IMR-90 (cell line): ENCODE measurements around the gene SRPRB. TPM values are rescaled to one million over a fixed set of nuclear protein-coding genes. Genes with fewer than 3 reads are reported as not detected.

Source experiments
- ATAC-seq: fragments of 200-7000 bp; cut with Tn5 transposase; 2 replicates; pipeline ENCODE4 v1.9.1; 2020; ENCODE audit warnings: low read depth, mild to moderate bottlenecking, moderate library complexity
- BruUV-seq: library from RNA; stranded (reverse); fragments of 400-500 nt; replicated peaks from 2 replicates; lab custom pipeline; 2021; lab: Mats Ljungman, UMichigan
- CTCF ChIA-PET: fragments of 300-600 bp; formaldehyde crosslinking; extraction: SDS; loops from one replicate; lab custom pipeline; 2021; ENCODE audit warnings: antibody characterized with exemption; lab: Yijun Ruan, JAX
- POLR2A ChIA-PET: fragments of 300-600 bp; sonication (Branson Sonifier 250); formaldehyde crosslinking; loops from one replicate; lab custom pipeline; 2022; ENCODE audit warnings: antibody characterized with exemption; ENCODE audit not compliant: unreplicated experiment; lab: Charles Lee
- DNase-seq: peaks from one replicate; pipeline ENCODE4 v3.0.0; 2013
- H2AFZ ChIP-seq: replicated peaks from 2 replicates; pipeline ENCODE3; 2013; ENCODE audit warnings: low read length, mild to moderate bottlenecking; ENCODE audit not compliant: poor library complexity
- H2AK5ac ChIP-seq: 2 replicates; pipeline ENCODE4 v1.6.1; 2013; ENCODE audit warnings: low read depth, low read length, inconsistent platforms
- H2AK9ac ChIP-seq: replicated peaks from 2 replicates; pipeline ENCODE3; 2013; ENCODE audit warnings: mild to moderate bottlenecking, low read depth, low read length, moderate library complexity; ENCODE audit not compliant: poor library complexity
- H2BK120ac ChIP-seq: 2 replicates; pipeline ENCODE4 v1.6.1; 2013; ENCODE audit warnings: low read depth, low read length, inconsistent platforms
- H2BK15ac ChIP-seq: 3 replicates; pipeline ENCODE4 v1.6.1; 2013; ENCODE audit warnings: low read depth, low read length, inconsistent platforms
- H2BK20ac ChIP-seq: 2 replicates; pipeline ENCODE4 v1.6.1; 2013; ENCODE audit warnings: low read depth, mild to moderate bottlenecking, inconsistent platforms, low read length, moderate library complexity
- H2BK5ac ChIP-seq: 2 replicates; pipeline ENCODE4 v1.6.1; 2013; ENCODE audit warnings: mild to moderate bottlenecking, low read depth, low read length, inconsistent platforms; ENCODE audit not compliant: poor library complexity, severe bottlenecking
- H3K14ac ChIP-seq: replicated peaks from 2 replicates; pipeline ENCODE4 v1.6.1; 2013; ENCODE audit warnings: low read depth, low read length, inconsistent platforms
- H3K18ac ChIP-seq: 2 replicates; pipeline ENCODE4 v1.6.1; 2013; ENCODE audit warnings: low read depth, low read length, control low read depth
- H3K23ac ChIP-seq: 2 replicates; pipeline ENCODE4 v1.6.1; 2013; ENCODE audit warnings: low read depth, low read length, inconsistent platforms
- H3K27ac ChIP-seq: 2 replicates; pipeline ENCODE4 v1.5.1; 2013; ENCODE audit warnings: mild to moderate bottlenecking, control low read depth, low read length; ENCODE audit not compliant: insufficient read depth
- H3K27me3 ChIP-seq: 2 replicates; pipeline ENCODE4 v1.6.1; 2013; ENCODE audit warnings: low read length; ENCODE audit not compliant: control insufficient read depth, insufficient read depth
- H3K36me3 ChIP-seq: 2 replicates; pipeline ENCODE4 v1.6.1; 2013; ENCODE audit warnings: low read length, mixed read lengths; ENCODE audit not compliant: control insufficient read depth, insufficient read depth
- H3K4ac ChIP-seq: 2 replicates; pipeline ENCODE4 v1.6.1; 2013; ENCODE audit warnings: low read depth, low read length, inconsistent platforms
- H3K4me1 ChIP-seq: 2 replicates; pipeline ENCODE4 v1.6.1; 2013; ENCODE audit warnings: low read length, mixed read lengths; ENCODE audit not compliant: control insufficient read depth, insufficient read depth
- H3K4me2 ChIP-seq: 2 replicates; pipeline ENCODE4 v1.6.1; 2013; ENCODE audit warnings: low read depth, mild to moderate bottlenecking, control low read depth, low read length, moderate library complexity
- H3K4me3 ChIP-seq: 2 replicates; pipeline ENCODE4 v1.5.1; 2013; ENCODE audit warnings: low read depth, mild to moderate bottlenecking, control low read depth, low read length, moderate library complexity; ENCODE audit not compliant: insufficient read depth
- H3K56ac ChIP-seq: 2 replicates; pipeline ENCODE4 v1.6.1; 2013; ENCODE audit warnings: low read length, inconsistent platforms; ENCODE audit not compliant: insufficient read depth; ENCODE audit errors: extremely low read depth
- H3K79me1 ChIP-seq, 2 experiments: 2 replicates each; pipeline ENCODE4 v1.6.1; 2013; ENCODE audit warnings: low read length in 2 of 2, inconsistent platforms in 1 of 2, low read depth in 1 of 2
- H3K9ac ChIP-seq: 2 replicates; pipeline ENCODE4 v1.6.1; 2013; ENCODE audit warnings: low read depth, low read length, control low read depth
- H3K9me1 ChIP-seq: 2 replicates; pipeline ENCODE4 v1.6.1; 2013; ENCODE audit warnings: low read length, inconsistent platforms; ENCODE audit not compliant: insufficient read depth
- H3K9me3 ChIP-seq: 2 replicates; pipeline ENCODE4 v1.6.1; 2013; ENCODE audit warnings: low read length; ENCODE audit not compliant: control insufficient read depth, insufficient read depth
- H4K20me1 ChIP-seq: 2 replicates; pipeline ENCODE4 v1.6.1; 2013; ENCODE audit warnings: low read length, inconsistent platforms; ENCODE audit not compliant: insufficient read depth
- H4K5ac ChIP-seq: 2 replicates; pipeline ENCODE4 v1.6.1; 2013; ENCODE audit warnings: mild to moderate bottlenecking, low read depth, low read length, control low read depth
- H4K8ac ChIP-seq, 2 experiments: 2 replicates each; pipeline ENCODE4 v1.6.1; 2013; ENCODE audit warnings: low read depth in 2 of 2, low read length in 2 of 2, control low read depth in 1 of 2, inconsistent platforms in 1 of 2
- H4K91ac ChIP-seq: 2 replicates; pipeline ENCODE4 v1.6.1; 2013; ENCODE audit warnings: low read depth, low read length, inconsistent platforms; ENCODE audit not compliant: insufficient read depth
- FOS ChIP-seq: fragments of 150-350 bp; IDR thresholded peaks from 2 replicates; pipeline ENCODE4 v1.6.1; 2016; ENCODE audit warnings: low read depth, low read length
- MAFK ChIP-seq: IDR thresholded peaks from 2 replicates; pipeline ENCODE4 v1.6.1; 2012; ENCODE audit warnings: low read depth, low read length, improper control_type of control experiment
- MAZ ChIP-seq: IDR thresholded peaks from 2 replicates; pipeline ENCODE4 v1.6.1; 2012; ENCODE audit warnings: low read depth, mild to moderate bottlenecking, low read length, improper control_type of control experiment, moderate library complexity, borderline replicate concordance
- NFE2L2 ChIP-seq: fragments of 150-350 bp; IDR thresholded peaks from 2 replicates; pipeline ENCODE4 v1.6.1; 2016; ENCODE audit warnings: low read depth, mild to moderate bottlenecking, low read length
- POLR2A ChIP-seq: IDR thresholded peaks from 2 replicates; pipeline ENCODE4 v1.6.1; 2012; ENCODE audit warnings: mild to moderate bottlenecking, low read depth, low read length
- RAD21 ChIP-seq: IDR thresholded peaks from 2 replicates; pipeline ENCODE4 v1.6.1; 2012; ENCODE audit warnings: low read length, improper control_type of control experiment
- RFX5 ChIP-seq: IDR thresholded peaks from 2 replicates; pipeline ENCODE4 v1.8.0; 2012; ENCODE audit warnings: low read depth, mild to moderate bottlenecking, low read length, moderate library complexity
- WGBS, 2 experiments: methylation state at CpG; one replicate each; pipeline versions ENCODE4 v1.1.5 to v1.1.7; 2013; ENCODE audit warnings: missing lambda C conversion rate in 2 of 2; ENCODE audit not compliant: insufficient read length in 1 of 2; ENCODE audit errors: extremely low coverage in 2 of 2; 5-methylcytosine and 5-hydroxymethylcytosine counted together
- dilution Hi-C: fragments of 300-500 bp; cut with HindIII; formaldehyde crosslinking; loops from one replicate; pipeline ENCODE4 v1.14.3; 2018; ENCODE audit warnings: low sequenced_read_pairs; ENCODE audit not compliant: unreplicated experiment
- in situ Hi-C: fragments of 300-500 bp; cut with MboI; formaldehyde crosslinking; loops from 3 replicates; pipeline ENCODE4 v1.14.3; 2019; ENCODE audit warnings: low sequenced_read_pairs, inconsistent platforms, mixed read lengths
- intact Hi-C: fragments of 100-400 bp; cut with micrococcal nuclease; formaldehyde crosslinking; loops from 2 replicates; pipeline ENCODE4 v1.10.0; 2022
- polyA plus RNA-seq, 3 experiments: library from polyadenylated mRNA; depleted of rRNA; stranded (reverse); fragments of >200 nt; gene quantifications; 2 replicates each; pipeline ENCODE4 v1.2.3, GENCODE V29; 2012; ENCODE audit warnings: low replicate concordance in 1 of 3
- total RNA-seq: library from RNA; depleted of rRNA; stranded (reverse); fragments of >200 nt; gene quantifications from 2 replicates; pipeline ENCODE4 v1.2.3, GENCODE V29; 2012
- TF ChIP-seq, protein P1 (sequence below): fragments of 150-350 bp; IDR thresholded peaks from 2 replicates; pipeline ENCODE4 v1.6.1; 2016; ENCODE audit warnings: low read depth, mild to moderate bottlenecking, low read length, moderate library complexity, borderline replicate concordance

SRPRB gene
- total and polyA plus RNA-seq, 2 of the 4 experiments (the other 2 are of a cell fraction) = 28.8 to 131 TPM

DNA sequence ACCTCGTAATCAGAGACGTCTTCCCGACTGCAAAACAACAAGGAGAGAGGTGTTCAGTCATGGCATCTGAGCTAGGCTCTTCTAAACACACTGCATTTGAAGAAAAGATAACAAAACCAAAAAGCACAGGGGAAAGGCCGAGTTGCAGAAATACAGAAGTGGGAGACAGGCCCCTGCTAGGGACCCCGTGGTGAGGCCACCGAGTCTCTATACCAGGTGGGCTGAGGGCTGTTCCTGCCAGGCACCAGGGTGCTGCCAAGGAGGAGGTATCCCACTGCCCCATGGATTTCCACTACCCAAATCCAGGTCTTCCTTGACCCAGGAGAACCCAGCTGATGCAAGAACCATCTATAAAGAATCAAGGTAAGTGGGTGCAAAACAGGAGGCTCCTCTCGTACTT, 59.0 kb downstream of the SRPRB start:
- in situ Hi-C loops (no loop called here), intact Hi-C loops (no loop called here), dilution Hi-C loops (no loop called here)
- POLR2A ChIA-PET = no interaction called here
- no peak overlapping the region for H2AK9ac ChIP-seq
- H4K91ac ChIP-seq = no peak overlapping the region
- H3K9me3 ChIP-seq = peaks cover 2% of the 10 kb centered on the region; the same call in 1 of the 2 replicates
- H2BK120ac ChIP-seq = no peak overlapping the region
- no peak overlapping the region for H2AK5ac ChIP-seq
- no CpG with 5 or more reads among the region's 7 CpGs for WGBS, 2 experiments
- CTCF ChIA-PET = no interaction called here
- H3K9me1 ChIP-seq = no peaks in the 10 kb centered on the region
- H4K8ac ChIP-seq = no peak overlapping the region
- no peak overlapping the region for H4K5ac ChIP-seq
- TF ChIP-seq RAD21 (no peak), MAFK (no peak), POLR2A (no peak), NFE2L2 (no peak), FOS (no peak), RFX5 (no peak), MAZ (no peak)
- TF ChIP-seq, protein P1, sequence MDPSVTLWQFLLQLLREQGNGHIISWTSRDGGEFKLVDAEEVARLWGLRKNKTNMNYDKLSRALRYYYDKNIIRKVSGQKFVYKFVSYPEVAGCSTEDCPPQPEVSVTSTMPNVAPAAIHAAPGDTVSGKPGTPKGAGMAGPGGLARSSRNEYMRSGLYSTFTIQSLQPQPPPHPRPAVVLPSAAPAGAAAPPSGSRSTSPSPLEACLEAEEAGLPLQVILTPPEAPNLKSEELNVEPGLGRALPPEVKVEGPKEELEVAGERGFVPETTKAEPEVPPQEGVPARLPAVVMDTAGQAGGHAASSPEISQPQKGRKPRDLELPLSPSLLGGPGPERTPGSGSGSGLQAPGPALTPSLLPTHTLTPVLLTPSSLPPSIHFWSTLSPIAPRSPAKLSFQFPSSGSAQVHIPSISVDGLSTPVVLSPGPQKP = no peak
- no peak overlapping the region for H3K56ac ChIP-seq
- H3K9ac ChIP-seq = no peak overlapping the region
- H2BK20ac ChIP-seq = no peak overlapping the region
- H3K4me2 ChIP-seq = no peak overlapping the region
- H3K23ac ChIP-seq = no peak overlapping the region
- no peak for ATAC-seq
- no peaks in the 10 kb centered on the region for H4K20me1 ChIP-seq
- no peaks in the 10 kb centered on the region for H3K36me3 ChIP-seq
- no peak overlapping the region for H3K14ac ChIP-seq
- DNase-seq = no peak
- no peak overlapping the region for H2BK15ac ChIP-seq
- H3K18ac ChIP-seq = no peak overlapping the region
- BruUV-seq = no TSS peak
- H3K4me3 ChIP-seq = no peak overlapping the region
- H2BK5ac ChIP-seq = no peak overlapping the region
- no peaks in the 10 kb centered on the region for H3K4me1 ChIP-seq
- no peak overlapping the region for H3K4ac ChIP-seq
- no peaks in the 10 kb centered on the region for H3K79me1 ChIP-seq
- H2AFZ ChIP-seq = no peak overlapping the region
- H3K27me3 ChIP-seq = peaks cover 48% of the 10 kb centered on the region
- no peak overlapping the region for H3K27ac ChIP-seq
